GM19025 (cell line): Measurements from ENCODE around the gene GPR37L1.
A peak's percentile ranks its signal among the peaks of the same experiment; 100 is the strongest.
"Not testable (repeated sequence)": the region's sequence is repeated elsewhere in the genome, so short reads cannot be mapped to it uniquely, and the experiment has no call there.

Source experiments
- ATAC-seq: cut with Tn5 transposase; IDR thresholded peaks from one replicate; pipeline ENCODE4 v1.9.1; 2021; ENCODE audit warnings: mild to moderate bottlenecking, low read depth, moderate library complexity; ENCODE audit not compliant: unreplicated experiment

The GPR37L1 gene

DNA sequence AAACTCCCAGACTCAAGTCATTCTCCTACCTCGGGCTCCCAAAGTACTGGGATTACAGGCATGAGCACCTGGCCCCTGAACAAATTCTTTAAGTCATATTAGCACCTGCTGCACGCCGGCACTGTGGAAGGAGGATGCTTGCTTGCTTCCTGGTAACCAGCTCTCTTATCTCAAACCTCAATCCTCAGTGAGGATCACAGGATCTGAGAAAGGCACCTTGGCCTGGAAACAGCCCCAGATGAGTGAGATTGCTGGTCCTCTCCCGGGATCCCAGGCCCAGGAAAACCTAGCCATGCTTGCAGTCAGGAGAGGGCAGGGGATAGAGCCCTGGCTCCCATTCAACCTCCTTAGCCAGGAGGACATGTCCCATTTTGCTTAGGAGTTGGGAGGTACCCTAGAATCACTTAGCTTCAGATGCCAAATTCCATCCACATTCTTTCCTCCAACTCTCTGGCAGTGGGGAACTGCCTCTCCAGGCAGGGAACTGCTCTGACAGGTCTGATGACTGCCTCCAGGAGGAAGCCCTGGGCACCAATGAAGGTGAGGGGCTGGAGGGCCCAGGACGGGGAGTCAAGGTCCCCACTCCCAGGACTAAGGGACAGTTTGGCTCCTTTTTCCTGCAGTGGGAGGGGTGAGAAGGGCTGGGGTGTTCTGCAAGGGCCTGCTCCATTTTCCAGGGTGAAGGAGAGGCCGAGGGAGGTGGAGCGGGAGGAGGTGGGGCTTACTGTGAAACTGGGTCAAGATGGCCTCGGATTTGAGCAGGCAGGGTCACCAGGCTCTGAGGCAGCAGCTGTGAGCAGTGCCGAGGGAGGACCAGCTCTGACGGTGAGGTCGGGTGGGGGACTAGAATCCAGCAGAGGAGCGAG lies 9.5 kb downstream of the GPR37L1 start:
- ATAC-seq = no peak

DNA sequence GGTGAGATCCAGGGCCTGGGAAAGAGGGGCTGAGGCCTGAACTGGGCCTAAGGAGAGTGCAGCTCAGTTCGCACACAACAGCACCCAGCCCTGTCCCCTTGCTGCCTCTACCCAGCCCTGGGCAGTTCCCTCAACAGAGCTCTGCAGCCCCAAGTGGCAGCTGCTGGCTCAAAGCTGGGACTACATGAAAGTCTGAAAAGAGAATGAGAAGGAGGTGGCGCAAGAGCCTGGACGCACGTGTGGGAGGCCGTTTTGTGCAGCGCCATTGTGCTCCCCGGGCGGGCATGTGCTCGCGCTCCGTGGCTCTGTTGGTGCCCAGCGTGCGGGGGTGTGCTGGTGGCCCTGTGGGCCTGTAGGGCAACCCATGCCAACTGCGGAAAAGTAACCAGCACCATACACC lies 10.3 kb downstream of the GPR37L1 start:
- ATAC-seq = no peak

GRCh38 chr1:202133496-202133895 lies 10.8 kb downstream of the GPR37L1 start:
- ATAC-seq = no peak

DNA sequence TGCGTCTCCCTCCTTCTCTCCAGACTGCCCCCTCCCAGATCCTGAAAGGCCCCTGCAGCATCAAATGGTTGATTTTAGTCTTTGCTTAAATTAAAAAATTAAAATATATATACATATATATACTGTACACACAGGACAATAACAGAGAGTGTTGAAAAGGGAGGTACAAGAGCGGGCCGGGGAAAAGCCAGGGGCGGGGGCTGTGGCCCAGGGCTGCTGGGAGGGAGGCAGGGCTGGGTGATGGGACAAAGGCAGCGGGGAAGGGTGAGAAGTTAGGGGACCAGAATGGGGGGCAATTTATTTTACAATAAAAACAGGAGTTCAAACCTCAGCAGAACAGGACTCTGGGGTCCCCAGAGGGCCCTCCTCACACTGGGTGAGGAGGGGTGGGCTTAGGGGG lies 11.3 kb downstream of the GPR37L1 start:
- ATAC-seq = no peak

DNA sequence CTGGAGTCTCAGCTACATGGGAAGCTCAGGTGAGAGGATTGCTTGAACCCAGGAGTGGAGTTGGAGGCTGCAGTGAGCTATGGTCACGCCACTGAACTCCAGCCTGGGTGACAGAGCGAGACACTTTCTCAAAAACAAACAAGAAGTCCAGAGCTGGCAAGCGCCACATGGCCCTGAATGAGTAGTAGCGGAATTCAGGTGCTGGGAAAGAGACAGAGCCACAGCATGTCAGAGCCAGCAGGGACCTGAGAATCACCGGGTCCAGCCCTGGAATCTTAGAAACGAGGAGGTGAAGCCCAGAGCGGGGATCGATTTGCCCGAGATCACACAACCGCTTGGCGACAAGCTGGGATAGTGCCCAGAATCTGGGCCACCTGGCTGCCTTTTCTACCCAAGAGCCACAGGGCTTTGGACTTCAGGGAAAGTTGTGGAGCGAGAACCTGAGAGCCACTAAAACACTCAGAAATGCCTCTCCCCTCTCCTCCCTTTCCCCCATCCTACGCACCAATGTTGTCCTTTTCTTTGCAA lies 12.0 kb downstream of the GPR37L1 start:
- ATAC-seq = no peak

DNA sequence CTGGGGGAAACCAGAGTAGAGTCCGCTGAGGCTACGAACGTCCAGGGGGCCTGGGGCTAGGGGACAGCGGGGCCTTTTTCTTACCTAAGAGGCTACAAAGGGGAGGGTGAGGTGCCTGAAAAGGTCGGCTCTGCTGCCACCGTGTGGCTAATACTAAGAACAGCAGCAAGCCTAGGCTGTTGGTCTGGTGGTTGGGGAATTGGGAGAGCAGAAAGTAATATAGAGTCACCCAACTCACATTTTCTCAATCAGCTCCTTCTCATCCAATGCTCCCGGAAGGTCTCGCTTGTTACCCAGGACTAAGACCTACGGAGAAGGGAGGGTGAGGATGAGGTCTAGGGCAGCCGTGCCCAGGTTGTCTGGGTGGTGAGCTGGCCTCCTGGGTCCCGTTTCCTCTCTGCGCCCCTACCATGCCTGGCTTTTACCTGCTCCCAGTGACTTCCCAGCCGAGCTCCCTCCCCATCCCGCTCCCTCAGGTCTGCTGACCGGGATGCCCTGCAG lies 12.6 kb downstream of the GPR37L1 start:
- no peak for ATAC-seq

GRCh38 chr1:202140833-202141232 lies 18.1 kb downstream of the GPR37L1 start:
- ATAC-seq = no peak

DNA sequence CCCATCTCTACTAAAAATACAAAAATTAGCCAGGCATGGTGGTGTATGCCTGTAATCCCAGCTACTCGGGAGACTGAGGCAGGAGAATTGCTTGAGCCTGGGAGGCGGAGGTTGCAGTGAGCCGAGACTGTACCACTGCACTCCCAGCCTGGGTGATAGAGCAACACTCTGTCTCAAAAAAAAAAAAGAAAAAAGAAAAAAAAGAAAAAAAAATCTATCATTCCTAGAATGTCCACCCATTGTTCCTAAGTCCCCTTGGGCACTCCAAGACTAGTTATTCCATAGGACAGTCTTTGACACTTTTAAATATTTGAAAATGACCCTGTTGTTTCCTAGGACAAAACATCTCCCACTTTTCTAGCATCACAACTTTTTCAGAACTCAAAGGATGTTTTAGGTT lies 18.8 kb downstream of the GPR37L1 start:
- not testable (repeated sequence) for ATAC-seq

DNA sequence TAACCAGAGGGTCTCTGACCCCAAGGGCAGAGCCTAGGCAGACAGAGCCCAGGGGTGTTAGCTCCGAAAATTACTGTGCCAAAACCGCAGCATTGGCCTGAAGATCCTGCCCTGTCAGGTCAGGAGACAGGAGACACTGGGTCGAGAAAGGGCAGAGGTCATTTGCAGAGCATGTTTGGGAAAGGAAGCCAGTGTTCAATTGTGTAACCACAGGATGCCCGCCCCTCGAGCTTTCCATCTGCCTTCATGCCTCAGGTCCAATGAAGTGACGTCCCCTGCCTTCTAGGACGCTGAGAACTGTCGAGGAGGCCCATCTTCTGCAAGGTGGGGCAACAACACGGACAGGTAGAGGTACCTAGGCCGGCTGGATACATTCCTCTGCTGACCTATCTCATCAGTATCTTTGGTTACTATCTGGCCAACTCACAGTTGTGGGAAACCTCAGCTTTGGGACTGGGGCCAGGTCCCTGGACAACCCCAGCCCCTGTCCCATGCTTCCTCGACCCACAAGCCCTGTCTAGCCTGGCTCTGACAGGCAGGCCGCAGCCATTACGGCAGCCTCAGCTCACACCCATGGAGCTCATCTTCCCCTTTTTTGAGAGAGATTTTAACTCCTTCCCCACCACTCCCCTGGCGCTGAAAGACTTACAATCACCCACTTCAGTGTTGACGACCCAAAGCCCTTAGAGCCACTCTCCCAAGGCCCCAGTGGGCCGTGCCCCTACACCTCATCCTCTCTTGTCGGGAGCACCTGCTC lies 20.5 kb downstream of the GPR37L1 start:
- ATAC-seq = no peak

DNA sequence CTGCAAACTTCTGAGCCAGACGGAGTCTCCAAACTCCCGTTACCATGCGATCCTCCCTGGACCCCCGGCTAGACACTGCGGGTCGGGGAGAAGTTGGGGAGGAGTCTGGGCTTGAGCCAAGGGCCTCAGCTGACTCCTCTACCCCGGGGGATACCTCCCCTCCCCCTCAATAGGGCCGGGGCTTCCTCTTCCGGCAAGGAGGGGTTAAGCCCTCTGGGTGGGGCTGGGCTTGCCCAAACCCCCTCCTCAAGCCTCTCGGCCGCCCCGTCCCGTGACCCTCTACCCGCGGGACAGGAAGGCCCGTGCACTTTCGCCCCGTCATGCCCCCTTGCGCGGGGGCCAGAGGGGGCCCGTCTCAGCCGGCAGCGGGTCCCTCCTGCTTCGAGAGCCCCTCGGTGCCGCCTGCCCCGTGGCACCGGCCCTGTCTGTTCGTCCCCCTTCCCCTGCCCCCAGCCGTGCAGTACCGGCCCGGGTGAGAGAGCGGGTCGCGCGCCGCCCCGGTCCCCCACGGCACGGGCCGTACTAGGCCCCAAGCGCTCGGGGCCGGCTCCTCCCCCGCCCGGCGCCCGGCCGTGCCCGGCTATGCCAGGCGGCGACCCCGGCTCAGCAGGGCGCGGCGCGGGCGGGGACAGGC lies 21.2 kb downstream of the GPR37L1 start:
- ATAC-seq = peak; percentile 50

DNA sequence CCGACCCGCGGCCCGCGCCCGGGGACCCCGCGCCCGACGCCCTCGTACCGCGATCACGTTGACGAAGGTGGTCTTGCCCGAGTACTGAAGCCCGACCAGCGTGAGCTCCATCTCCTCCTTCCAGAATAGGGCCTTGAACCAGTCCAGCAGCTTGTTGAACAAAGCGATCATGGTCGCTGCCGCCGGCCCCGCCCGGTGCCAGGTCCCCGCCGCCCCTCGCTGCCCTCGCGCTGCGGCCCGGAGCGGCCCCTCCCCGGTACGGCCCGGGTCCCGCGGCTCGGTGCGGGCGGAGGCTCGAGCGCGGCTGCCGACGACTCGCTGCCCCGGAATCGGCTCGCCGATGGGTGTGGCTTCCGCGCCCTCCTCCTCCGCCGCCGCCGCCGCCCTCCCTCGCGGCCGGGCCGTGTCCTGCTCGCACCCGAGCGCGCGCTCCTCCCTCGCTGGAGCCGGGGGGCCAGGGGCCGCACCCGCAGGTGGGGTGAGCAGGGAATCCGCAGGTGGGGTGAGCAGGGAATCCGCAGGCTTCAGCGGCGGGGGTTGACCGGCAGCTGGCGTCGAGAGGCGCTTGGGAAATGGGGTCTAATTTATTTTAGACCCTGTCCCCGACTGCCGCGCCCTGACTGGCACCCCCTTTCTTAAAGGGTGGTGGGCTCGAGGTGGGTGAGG lies 21.8 kb downstream of the GPR37L1 start, which contains the start of gene ARL8A:
Gene ARL8A, minus strand, starts transcription at position 336 of the 666 bp plus-strand sequence. Its CDS starts 165 bp downstream, at position 171.
- ATAC-seq = peak; percentile 55

DNA sequence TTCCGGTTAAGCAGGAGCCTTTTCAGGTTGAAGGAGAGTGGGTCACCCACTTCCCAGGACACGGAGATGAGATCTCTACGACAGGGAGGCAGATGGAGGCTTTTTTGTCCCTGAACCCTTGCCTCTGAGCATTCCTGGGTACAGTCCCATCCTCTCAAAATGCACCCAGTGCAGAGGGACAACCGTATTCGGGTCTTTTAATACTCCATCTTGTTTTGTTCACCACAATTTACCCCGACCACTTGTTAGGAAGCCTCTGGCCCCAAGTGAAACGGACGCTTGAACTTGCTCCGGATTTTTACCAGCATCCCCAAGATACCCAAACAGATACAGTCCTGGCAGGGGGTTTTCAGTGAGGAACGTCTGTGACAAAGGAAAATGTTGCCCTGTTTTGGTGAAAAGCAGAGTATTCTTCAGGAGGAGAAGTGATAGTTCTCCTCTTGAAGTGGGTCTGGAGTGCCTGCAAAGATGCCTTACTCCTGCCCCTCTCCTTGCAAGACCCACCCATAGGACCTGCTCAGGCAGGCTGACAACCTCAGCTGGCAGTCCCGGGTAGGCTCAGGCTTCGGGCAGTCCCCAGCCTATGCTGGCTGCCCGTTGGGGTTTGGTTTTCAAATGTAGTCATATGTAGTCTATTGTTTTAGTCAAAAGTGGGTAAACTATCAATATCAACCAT lies 22.5 kb downstream of the GPR37L1 start:
- no peak for ATAC-seq

DNA sequence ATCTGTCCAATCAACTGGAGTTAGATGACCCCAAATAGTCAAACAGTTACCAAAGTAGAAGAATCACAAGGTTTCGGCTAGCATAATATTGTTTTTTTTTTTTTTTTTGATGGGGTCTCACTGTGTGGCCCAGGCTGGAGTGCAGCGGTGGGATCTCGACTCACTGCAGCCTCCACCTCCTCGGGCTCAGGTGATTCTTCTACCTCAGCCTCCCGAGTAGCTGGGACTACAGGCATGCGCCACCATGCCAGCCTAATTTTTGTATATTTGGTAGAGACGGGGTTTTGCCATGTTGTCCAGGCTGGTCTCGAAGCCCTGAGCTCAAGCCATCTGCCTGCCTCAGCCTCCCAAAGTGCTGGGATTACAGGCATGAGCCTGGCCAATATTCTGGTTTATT lies 23.0 kb downstream of the GPR37L1 start:
- ATAC-seq = not testable (repeated sequence)

GRCh38 chr1:202146279-202146678 lies 23.6 kb downstream of the GPR37L1 start:
- no peak for ATAC-seq

DNA sequence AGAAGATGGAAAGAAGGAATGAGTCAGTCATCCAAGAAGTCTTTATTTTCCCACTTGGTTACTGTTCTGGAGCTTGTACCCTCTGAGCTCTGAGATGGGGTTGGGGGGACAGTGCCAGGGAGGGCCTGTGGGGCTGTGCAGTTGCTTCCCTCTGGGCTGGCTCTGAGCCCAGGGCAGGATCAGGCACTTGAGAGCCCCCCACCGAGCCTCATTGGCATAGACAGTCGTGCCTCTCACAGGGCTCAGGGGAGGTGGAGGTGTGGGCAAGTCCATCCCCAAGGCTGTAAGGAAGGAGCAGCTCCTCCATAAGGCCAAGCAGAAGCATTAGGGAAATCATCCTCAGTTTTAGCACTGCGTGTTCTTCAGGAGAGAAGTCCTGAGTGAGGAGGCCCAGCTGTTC lies 24.3 kb downstream of the GPR37L1 start:
- ATAC-seq = no peak

DNA sequence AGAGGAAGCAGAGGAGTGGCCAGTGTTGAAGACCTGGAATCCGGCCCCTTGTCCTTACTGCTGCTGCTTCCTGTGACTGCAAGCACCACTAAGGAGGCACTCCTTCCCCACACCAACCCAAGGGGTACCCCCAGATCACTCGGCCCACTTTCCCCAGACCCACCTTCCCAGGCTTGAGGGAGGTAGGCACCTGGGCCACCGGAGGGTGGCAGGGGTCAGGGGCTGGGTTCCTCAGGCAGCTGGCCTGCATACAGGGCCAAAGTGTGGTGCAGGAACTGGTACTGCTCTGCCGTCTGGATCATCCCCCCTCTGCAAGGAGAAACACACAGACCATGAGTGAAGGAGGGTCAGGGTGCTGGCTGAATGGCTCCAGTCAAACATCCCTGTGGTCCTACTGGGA lies 25.7 kb downstream of the GPR37L1 start:
- ATAC-seq = no peak

DNA sequence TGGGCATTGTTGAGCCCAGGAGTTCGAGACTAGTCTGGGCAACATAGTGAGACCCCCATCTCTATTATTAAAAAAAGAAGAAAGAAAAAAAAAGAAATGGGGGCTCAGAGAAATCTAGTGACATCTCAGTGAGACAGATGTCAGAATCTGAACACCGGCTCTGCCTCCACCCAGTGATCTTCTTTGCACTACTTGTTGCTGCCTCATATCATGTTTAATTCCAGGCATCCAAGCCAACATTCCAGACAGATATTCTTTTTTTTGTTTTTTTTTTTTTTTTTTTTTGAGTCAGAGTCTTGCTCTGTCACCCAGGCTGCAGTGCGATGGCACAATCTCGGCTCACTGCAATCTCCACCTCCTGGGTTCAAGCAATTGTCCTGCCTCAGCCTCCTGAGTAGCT lies 26.8 kb downstream of the GPR37L1 start:
- no peak for ATAC-seq

- ATAC-seq = no peak
These were observed 27.5 kb downstream of the GPR37L1 start for GRCh38 chr1:202150187-202150586.

DNA sequence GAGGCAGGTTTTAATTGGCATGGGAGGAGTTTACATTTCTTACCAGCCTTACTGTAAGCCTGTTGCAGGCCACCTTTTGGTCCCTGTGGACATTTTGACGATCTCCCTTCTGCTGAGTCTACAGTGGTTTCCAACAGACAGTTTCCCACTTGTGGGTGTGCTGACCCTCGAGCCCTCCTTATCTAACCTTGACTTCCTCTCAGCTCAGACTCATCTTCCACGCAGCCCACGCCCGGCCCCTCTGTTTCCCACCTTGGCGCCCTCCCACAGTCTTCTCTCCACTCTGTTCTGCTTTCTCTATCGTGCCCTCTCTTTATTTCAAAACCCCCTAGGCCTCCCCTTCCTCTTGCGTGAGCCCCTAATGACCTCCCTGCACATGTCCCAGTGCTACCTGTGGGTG lies 27.9 kb downstream of the GPR37L1 start:
- ATAC-seq = no peak

DNA sequence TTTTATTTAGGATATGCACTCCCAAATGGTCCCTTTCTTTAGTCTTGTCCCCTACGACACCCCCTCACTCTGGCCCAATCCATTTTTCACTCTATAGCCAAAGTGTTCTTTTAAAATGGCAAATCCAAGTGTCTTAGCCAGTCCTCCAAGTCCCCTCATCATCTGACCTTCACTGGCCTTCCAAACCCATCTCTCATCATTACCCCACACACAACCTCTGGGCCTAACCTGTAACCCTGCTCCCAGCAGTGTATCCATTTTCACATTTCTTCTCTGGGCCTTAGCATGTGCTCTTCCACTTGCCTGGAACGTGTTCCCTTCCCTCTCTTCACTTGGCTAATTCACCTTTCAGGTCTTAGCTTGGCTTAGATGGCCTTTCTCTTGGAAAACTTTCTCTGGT lies 28.3 kb downstream of the GPR37L1 start:
- no peak for ATAC-seq
